SK-N-SH (cell line): ENCODE measurements around the gene LTBP1. TPM values are rescaled to one million over a fixed set of nuclear protein-coding genes. Genes with fewer than 3 reads are reported as not detected.
A peak's percentile ranks its signal among the peaks of the same experiment; 100 is the strongest.

Experiments
- CTCF ChIA-PET: fragments of 300-600, 350-600 bp; formaldehyde crosslinking; extraction: SDS; loops from one replicate; lab custom pipeline; 2021; lab: Yijun Ruan, JAX
- POLR2A ChIA-PET: fragments of 350-600 bp; sonication (Branson Sonifier 250); formaldehyde crosslinking; extraction: SDS; loops from one replicate; lab custom pipeline; 2020; ENCODE audit warnings: antibody characterized with exemption, inconsistent platforms; lab: Yijun Ruan, JAX
- DNase-seq: peaks from one replicate; pipeline ENCODE4 v3.0.0; 2012
- H2AFZ ChIP-seq: fragments of 200-600 bp; sonication (generic); 2 replicates; pipeline ENCODE4 v1.8.1; 2016; ENCODE audit warnings: antibody characterized with exemption, mild to moderate bottlenecking, low read depth
- H3F3A ChIP-seq: fragments of 200-600 bp; sonication (generic); replicated peaks from 2 replicates; pipeline ENCODE3; 2016; ENCODE audit warnings: antibody characterized with exemption, mild to moderate bottlenecking; ENCODE audit not compliant: insufficient read depth
- H3K27ac ChIP-seq, 2 experiments: fragments of 200-500 bp in 1 of 2; fragments of 200-600 bp in 1 of 2; sonication (Bioruptor generic) in 1 of 2; sonication (generic), shearing (Covaris generic) in 1 of 2; 2 replicates each; pipeline versions ENCODE4 v1.5.1 to v1.6.1; 2014 to 2016; ENCODE audit warnings: low read depth in 2 of 2, inconsistent platforms in 1 of 2, low read length in 1 of 2, mild to moderate bottlenecking in 1 of 2, mixed read lengths in 1 of 2
- H3K27me3 ChIP-seq: fragments of 200-600 bp; sonication (generic), shearing (Covaris generic); 2 replicates; pipeline ENCODE4 v1.6.1; 2016; ENCODE audit warnings: mixed run types; ENCODE audit not compliant: insufficient read depth
- H3K36me3 ChIP-seq, 2 experiments: fragments of 200-500 bp in 1 of 2; fragments of 200-600 bp in 1 of 2; sonication (Bioruptor generic) in 1 of 2; sonication (generic) in 1 of 2; replicated peaks in 1 of 2; 2 replicates each; pipeline versions ENCODE3 to v1.5.1; 2014 to 2016; ENCODE audit warnings: low read length in 1 of 2, mild to moderate bottlenecking in 1 of 2; ENCODE audit not compliant: insufficient read depth in 2 of 2, control insufficient read depth in 1 of 2
- H3K4me1 ChIP-seq, 2 experiments: fragments of 200-500 bp in 1 of 2; fragments of 200-600 bp in 1 of 2; sonication (Bioruptor generic) in 1 of 2; sonication (generic), shearing (Covaris generic) in 1 of 2; 2 replicates each; pipeline versions ENCODE4 v1.5.1 to v1.6.1; 2014 to 2016; ENCODE audit warnings: low read depth in 1 of 2, low read length in 1 of 2, mixed run types in 1 of 2; ENCODE audit not compliant: insufficient read depth in 2 of 2, control insufficient read depth in 1 of 2
- H3K4me2 ChIP-seq: fragments of 200-600 bp; sonication (generic), shearing (Covaris generic); 2 replicates; pipeline ENCODE4 v1.6.1; 2017; ENCODE audit warnings: mixed run types
- H3K4me3 ChIP-seq, 2 experiments: fragments of 200-500 bp in 1 of 2; fragments of 200-600 bp in 1 of 2; sonication (Bioruptor generic) in 1 of 2; sonication (generic), shearing (Covaris generic) in 1 of 2; 2 replicates each; pipeline versions ENCODE4 v1.5.1 to v1.8.1; 2014 to 2016; ENCODE audit warnings: low read depth in 2 of 2, inconsistent platforms in 1 of 2, low read length in 1 of 2, mild to moderate bottlenecking in 1 of 2, mixed read lengths in 1 of 2, moderate library complexity in 1 of 2
- H3K79me2 ChIP-seq: fragments of 200-600 bp; sonication (generic); 2 replicates; pipeline ENCODE4 v1.8.1; 2017; ENCODE audit warnings: mild to moderate bottlenecking; ENCODE audit not compliant: insufficient read depth
- H3K9ac ChIP-seq: fragments of 200-600 bp; sonication (generic); 2 replicates; pipeline ENCODE4 v1.6.1; 2017; ENCODE audit warnings: mixed run types
- H3K9me2 ChIP-seq: fragments of 200-600 bp; sonication (generic); 2 replicates; pipeline ENCODE4 v1.6.1; 2017; ENCODE audit warnings: mixed run types
- H3K9me3 ChIP-seq: fragments of 200-600 bp; sonication (generic); 2 replicates; pipeline ENCODE4 v1.6.1; 2017; ENCODE audit warnings: mixed run types, mild to moderate bottlenecking, moderate library complexity
- H4K20me1 ChIP-seq: fragments of 200-600 bp; sonication (generic); 2 replicates; pipeline ENCODE4 v1.6.1; 2017; ENCODE audit warnings: mild to moderate bottlenecking, mixed run types; ENCODE audit not compliant: insufficient read depth
- CHD2 ChIP-seq: fragments of 150-350 bp; IDR thresholded peaks from 2 replicates; pipeline ENCODE4 v1.6.1; 2018; ENCODE audit warnings: low read length; ENCODE audit not compliant: partially characterized antibody
- ELF1 ChIP-seq: IDR thresholded peaks from 2 replicates; pipeline ENCODE4 v1.4.0; 2012
- EP300 ChIP-seq, 2 experiments: IDR thresholded peaks; 2 replicates each; pipeline versions ENCODE4 v1.4.0 to v1.6.1; 2012; ENCODE audit warnings: borderline replicate concordance in 1 of 2, low read depth in 1 of 2, low read length in 1 of 2
- FOXJ3 ChIP-seq: sonication (generic); formaldehyde crosslinking; IDR thresholded peaks from 2 replicates; pipeline ENCODE4 v1.5.1; 2020; ENCODE audit warnings: mild to moderate bottlenecking, missing genetic modification reagents
- GATA2 ChIP-seq: sonication (generic); formaldehyde crosslinking; IDR thresholded peaks from 2 replicates; pipeline ENCODE4 v1.5.0; 2020; ENCODE audit warnings: mild to moderate bottlenecking, missing genetic modification reagents
- IRF3 ChIP-seq: fragments of 150-350 bp; IDR thresholded peaks from 2 replicates; pipeline ENCODE4 v1.6.1; 2016; ENCODE audit warnings: mild to moderate bottlenecking, low read depth, low read length
- JUND ChIP-seq: IDR thresholded peaks from 2 replicates; pipeline ENCODE4 v1.4.0; 2012
- MAX ChIP-seq: IDR thresholded peaks from 2 replicates; pipeline ENCODE4 v1.4.0; 2012; ENCODE audit warnings: low read depth
- MEF2A ChIP-seq: IDR thresholded peaks from 2 replicates; pipeline ENCODE4 v1.4.0; 2012; ENCODE audit warnings: low read depth, borderline replicate concordance
- NFIC ChIP-seq: IDR thresholded peaks from 2 replicates; pipeline ENCODE4 v1.4.0; 2012; ENCODE audit warnings: borderline replicate concordance
- NRF1 ChIP-seq: IDR thresholded peaks from 2 replicates; pipeline ENCODE4 v1.6.1; 2012; ENCODE audit warnings: low read depth, mild to moderate bottlenecking, low read length
- PBX3 ChIP-seq: IDR thresholded peaks from 2 replicates; pipeline ENCODE4; 2012
- POLR2AphosphoS5 ChIP-seq: IDR thresholded peaks from 2 replicates; pipeline ENCODE4 v1.6.1; 2012; ENCODE audit warnings: low read depth, low read length
- RAD21 ChIP-seq: IDR thresholded peaks from 2 replicates; pipeline ENCODE4 v1.6.1; 2012; ENCODE audit warnings: mild to moderate bottlenecking, low read length
- RCOR1 ChIP-seq: fragments of 150-350 bp; IDR thresholded peaks from 2 replicates; pipeline ENCODE4 v1.6.1; 2017; ENCODE audit warnings: antibody characterized with exemption, low read length
- RFX5 ChIP-seq: IDR thresholded peaks from 2 replicates; pipeline ENCODE4 v1.6.1; 2012; ENCODE audit warnings: mild to moderate bottlenecking, improper control_type of control experiment, low read length
- RXRA ChIP-seq: IDR thresholded peaks from 2 replicates; pipeline ENCODE4 v1.4.0; 2012; ENCODE audit warnings: low read depth, mild to moderate bottlenecking, borderline replicate concordance
- SIN3A ChIP-seq: IDR thresholded peaks from 2 replicates; pipeline ENCODE4 v1.6.1; 2012; ENCODE audit warnings: low read depth, mild to moderate bottlenecking, low read length, moderate library complexity, borderline replicate concordance
- SMC3 ChIP-seq: IDR thresholded peaks from 2 replicates; pipeline ENCODE4 v1.6.1; 2012; ENCODE audit warnings: low read depth, low read length, improper control_type of control experiment
- TAF1 ChIP-seq: IDR thresholded peaks from 2 replicates; pipeline ENCODE4 v1.6.1; 2012; ENCODE audit warnings: low read depth, mild to moderate bottlenecking, low read length, moderate library complexity, borderline replicate concordance
- TEAD4 ChIP-seq: IDR thresholded peaks from 2 replicates; pipeline ENCODE4 v1.4.0; 2012; ENCODE audit warnings: mild to moderate bottlenecking, borderline replicate concordance; ENCODE audit not compliant: insufficient read depth
- YY1 ChIP-seq: IDR thresholded peaks from 2 replicates; pipeline ENCODE4 v1.4.0; 2012; ENCODE audit warnings: low read depth, mild to moderate bottlenecking
- ZBTB33 ChIP-seq: IDR thresholded peaks from 2 replicates; pipeline ENCODE4 v1.4.0; 2012; ENCODE audit warnings: low read depth, borderline replicate concordance
- WGBS: methylation state at CpG from one replicate; pipeline ENCODE4 v1.1.6; 2017; ENCODE audit warnings: low lambda C conversion rate; 5-methylcytosine and 5-hydroxymethylcytosine counted together
- polyA plus RNA-seq, 3 experiments: library from polyadenylated mRNA; depleted of rRNA; stranded (reverse); fragments of >200 nt; gene quantifications; 2 replicates each; pipeline ENCODE4 v1.2.3, GENCODE V29; 2012

LTBP1 gene
- polyA plus RNA-seq, 1 of the 3 experiments (the other 2 are of a cell fraction), result 467 TPM

GRCh38 chr2:33069894-33070651 is 123.3 kb downstream of the LTBP1 start (continued):
- TF ChIP-seq ZBTB33 (peak; percentile 85; the same call in 1 of the 2 replicates), RCOR1 (no peak), RXRA (peak; percentile 98), EP300 (IDR thresholded peaks at IDR 0.05; ENCODE audit: borderline replicate concordance in 1 of 2, low read depth in 1 of 2, low read length in 1 of 2) (peak in 1 of 2 experiments; percentile 96; a peak in 2 of 4 replicates), GATA2 (CRISPR knock-in tag) (no peak), NRF1 (no peak), NFIC (peak; percentile 93), PBX3 (peak; percentile 95), SMC3 (no peak), FOXJ3 (no peak), RAD21 (no peak)
- TF ChIP-seq, all 33 proteins: peak for 21

DNA sequence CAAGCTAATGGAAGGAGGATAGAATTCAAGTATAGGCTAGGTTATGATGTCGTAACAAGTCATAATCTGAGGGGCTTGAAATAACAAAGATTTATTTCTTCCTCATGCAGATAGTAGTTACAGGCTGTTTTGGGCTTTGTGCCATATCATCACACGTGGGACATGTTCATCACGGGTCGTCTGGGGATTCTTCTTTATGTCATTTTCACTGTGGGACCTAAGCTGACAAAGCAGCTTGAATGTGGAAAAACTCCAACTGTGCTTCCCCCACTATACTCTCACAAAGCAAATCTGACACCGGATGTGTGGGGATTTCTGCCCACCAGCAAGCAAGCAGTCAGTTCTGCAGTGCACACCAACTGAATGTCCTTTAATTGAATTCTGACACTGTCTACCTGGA is 124.8 kb downstream of the LTBP1 start:
- Histone ChIP-seq H2AFZ (no peak overlapping the region), H3K27me3 (no peaks in the 10 kb centered on the region), H3K9me2 (no peaks in the 10 kb centered on the region), H3K9ac (no peak overlapping the region), H3K4me2 (no peak overlapping the region), H4K20me1 (no peaks in the 10 kb centered on the region), H3K4me3 (no peak overlapping the region), H3K27ac (no peak overlapping the region), H3K9me3 (no peaks in the 10 kb centered on the region), H3K79me2 (0 out of 2 replicates have a peak, but pooled peaks cover 5% of the 10 kb centered on the region), H3K4me1 (peaks cover 0 to 25% of the 10 kb centered on the region in 2 experiments; a peak in 2 of 4 replicates), H3F3A (peaks cover 18% of the 10 kb centered on the region), H3K36me3 (no peaks in the 10 kb centered on the region)
- TF ChIP-seq TEAD4, result no peak
- TF ChIP-seq RCOR1, result no peak
- TF ChIP-seq ELF1, result no peak
- TF ChIP-seq IRF3, result no peak
- no peak for TF ChIP-seq JUND
- TF ChIP-seq MAX, result no peak
- no peak for TF ChIP-seq POLR2AphosphoS5
- no peak for TF ChIP-seq YY1
- no peak for TF ChIP-seq NFIC
- no peak for TF ChIP-seq SIN3A
- TF ChIP-seq EP300 (IDR thresholded peaks at IDR 0.05; ENCODE audit: borderline replicate concordance in 1 of 2, low read depth in 1 of 2, low read length in 1 of 2), result no peak
- TF ChIP-seq MEF2A, result no peak
- TF ChIP-seq TAF1, result no peak
- TF ChIP-seq RXRA, result no peak
- TF ChIP-seq NRF1, result no peak
- no peak for TF ChIP-seq RFX5
- no peak for TF ChIP-seq RAD21
- TF ChIP-seq CHD2, result no peak
- TF ChIP-seq GATA2 (CRISPR knock-in tag), result no peak
- no peak for TF ChIP-seq SMC3
- WGBS, result 54% methylated on average over 5 of the region's 5 CpGs
- no peak for DNase-seq
- ChIA-PET POLR2A (no interaction called here), CTCF (interaction anchor here (1.2 kb wide), 1 partner anchor 299 kb away, joined by 4 read pairs; no protein-coding TSS in a partner anchor)
